ENCODE measurements around the gene PRPF38B.

DNA sequence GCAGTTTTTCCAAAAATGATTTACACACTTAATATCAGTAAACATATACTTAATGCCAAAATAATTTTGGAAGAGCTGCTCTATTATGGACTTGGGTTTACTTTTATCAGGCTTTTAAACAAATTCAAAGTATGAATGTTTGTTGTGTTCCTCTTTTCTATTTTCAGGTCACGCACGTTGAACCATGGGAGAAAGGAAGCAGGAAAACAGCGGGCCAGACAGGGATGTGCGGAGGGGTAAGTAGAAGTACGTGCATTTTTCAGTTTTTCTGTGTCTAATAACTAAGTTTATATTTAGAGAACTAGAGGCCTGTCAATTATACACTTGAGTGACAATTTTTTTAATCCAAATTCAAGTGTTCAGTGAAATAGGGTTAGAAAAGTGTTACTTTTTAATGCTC is 3.4 kb downstream of the PRPF38B start:
- TF ChIP-seq NRF1 (conservative IDR thresholded peaks at IDR 0.05 in 1 of 2, IDR thresholded peaks at IDR 0.05 in 1 of 2) (no peak), HNRNPUL1 (IDR thresholded peaks at IDR 0.05; ENCODE audit: low read length) (no peak), ESRRB (CRISPR knock-in tag; IDR thresholded peaks at IDR 0.05; ENCODE audit: borderline replicate concordance) (no peak), ZNF76 (CRISPR knock-in tag; IDR thresholded peaks at IDR 0.05; ENCODE audit: borderline replicate concordance) (no peak), ZNF175 (CRISPR knock-in tag; IDR thresholded peaks at IDR 0.05; ENCODE audit: low read depth) (no peak)
- TF ChIP-seq, protein P1, sequence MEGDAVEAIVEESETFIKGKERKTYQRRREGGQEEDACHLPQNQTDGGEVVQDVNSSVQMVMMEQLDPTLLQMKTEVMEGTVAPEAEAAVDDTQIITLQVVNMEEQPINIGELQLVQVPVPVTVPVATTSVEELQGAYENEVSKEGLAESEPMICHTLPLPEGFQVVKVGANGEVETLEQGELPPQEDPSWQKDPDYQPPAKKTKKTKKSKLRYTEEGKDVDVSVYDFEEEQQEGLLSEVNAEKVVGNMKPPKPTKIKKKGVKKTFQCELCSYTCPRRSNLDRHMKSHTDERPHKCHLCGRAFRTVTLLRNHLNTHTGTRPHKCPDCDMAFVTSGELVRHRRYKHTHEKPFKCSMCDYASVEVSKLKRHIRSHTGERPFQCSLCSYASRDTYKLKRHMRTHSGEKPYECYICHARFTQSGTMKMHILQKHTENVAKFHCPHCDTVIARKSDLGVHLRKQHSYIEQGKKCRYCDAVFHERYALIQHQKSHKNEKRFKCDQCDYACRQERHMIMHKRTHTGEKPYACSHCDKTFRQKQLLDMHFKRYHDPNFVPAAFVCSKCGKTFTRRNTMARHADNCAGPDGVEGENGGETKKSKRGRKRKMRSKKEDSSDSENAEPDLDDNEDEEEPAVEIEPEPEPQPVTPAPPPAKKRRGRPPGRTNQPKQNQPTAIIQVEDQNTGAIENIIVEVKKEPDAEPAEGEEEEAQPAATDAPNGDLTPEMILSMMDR (IDR thresholded peaks at IDR 0.05 in 2 of 3, conservative IDR thresholded peaks at IDR 0.05 in 1 of 3; ENCODE audit: insufficient read depth in 2 of 3, low read depth in 1 of 3, low read length in 3 of 3): no peak
- TF ChIP-seq, protein P2, sequence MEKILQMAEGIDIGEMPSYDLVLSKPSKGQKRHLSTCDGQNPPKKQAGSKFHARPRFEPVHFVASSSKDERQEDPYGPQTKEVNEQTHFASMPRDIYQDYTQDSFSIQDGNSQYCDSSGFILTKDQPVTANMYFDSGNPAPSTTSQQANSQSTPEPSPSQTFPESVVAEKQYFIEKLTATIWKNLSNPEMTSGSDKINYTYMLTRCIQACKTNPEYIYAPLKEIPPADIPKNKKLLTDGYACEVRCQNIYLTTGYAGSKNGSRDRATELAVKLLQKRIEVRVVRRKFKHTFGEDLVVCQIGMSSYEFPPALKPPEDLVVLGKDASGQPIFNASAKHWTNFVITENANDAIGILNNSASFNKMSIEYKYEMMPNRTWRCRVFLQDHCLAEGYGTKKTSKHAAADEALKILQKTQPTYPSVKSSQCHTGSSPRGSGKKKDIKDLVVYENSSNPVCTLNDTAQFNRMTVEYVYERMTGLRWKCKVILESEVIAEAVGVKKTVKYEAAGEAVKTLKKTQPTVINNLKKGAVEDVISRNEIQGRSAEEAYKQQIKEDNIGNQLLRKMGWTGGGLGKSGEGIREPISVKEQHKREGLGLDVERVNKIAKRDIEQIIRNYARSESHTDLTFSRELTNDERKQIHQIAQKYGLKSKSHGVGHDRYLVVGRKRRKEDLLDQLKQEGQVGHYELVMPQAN (IDR thresholded peaks at IDR 0.05; ENCODE audit: borderline replicate concordance): no peak

Measured in K562 (cell line).